ENCODE data around the gene KDM3A. TPM values are rescaled to one million over a fixed set of nuclear protein-coding genes. Genes with fewer than 3 reads are reported as not detected.

KDM3A gene
- total RNA-seq, 1 experiment from 2014 or later = 52.4 TPM

GRCh38 chr2:86468162-86469033, 27.2 kb downstream of the KDM3A start:
- H3K36me3 ChIP-seq (ENCODE audit: control insufficient read depth, insufficient read depth, low read length) = peaks cover 4% of the 10 kb centered on the region
- no peak for DNase-seq
- no peaks in the 10 kb centered on the region for H3K27me3 ChIP-seq (replicated peaks; ENCODE audit: control insufficient read depth, insufficient read depth, low read length)
- H3K9me3 ChIP-seq = no peaks in the 10 kb centered on the region
- no TSS peak for BruUV-seq (replicated peaks)
- POLR2A ChIA-PET = no interaction called here
- Mint-ChIP-seq H3K27me3 (ENCODE audit: insufficient read depth, unreplicated experiment) (no peaks in the 10 kb centered on the region), H3K4me1 (ENCODE audit: low read depth, unreplicated experiment) (no peaks in the 10 kb centered on the region), H3K36me3 (ENCODE audit: insufficient read depth, unreplicated experiment) (peaks cover 23% of the 10 kb centered on the region), H3K4me3 (ENCODE audit: unreplicated experiment) (no peak overlapping the region), H3K27ac (ENCODE audit: unreplicated experiment) (no peak overlapping the region), H3K9me3 (ENCODE audit: unreplicated experiment) (no peaks in the 10 kb centered on the region)
- intact Hi-C loops (cut with micrococcal nuclease; ENCODE audit: unreplicated experiment) = no loop called here
- H3K4me3 ChIP-seq (ENCODE audit: low read depth, low read length) = no peak overlapping the region
- CTCF ChIA-PET = interaction anchor here (0.8 kb wide), 1 partner anchor 72 kb away, joined by 4 read pairs; no protein-coding TSS in a partner anchor
- no peak for TF ChIP-seq CTCF (IDR thresholded peaks at IDR 0.05; ENCODE audit: insufficient read depth in 1 of 2, low read depth in 1 of 2, low read length in 1 of 2, severe bottlenecking in 1 of 2, unreplicated experiment in 1 of 2)
- no peaks in the 10 kb centered on the region for H3K4me1 ChIP-seq

GRCh38 chr2:86470890-86471289, 29.7 kb downstream of the KDM3A start:
- no peak for TF ChIP-seq CTCF (IDR thresholded peaks at IDR 0.05; ENCODE audit: insufficient read depth in 1 of 2, low read depth in 1 of 2, low read length in 1 of 2, severe bottlenecking in 1 of 2, unreplicated experiment in 1 of 2)
- intact Hi-C loops (cut with micrococcal nuclease; ENCODE audit: unreplicated experiment) = no loop called here

GRCh38 chr2:86471637-86472036, 30.5 kb downstream of the KDM3A start:
- H3K9me3 Mint-ChIP-seq (ENCODE audit: unreplicated experiment) = no peaks in the 10 kb centered on the region
- peaks cover 8% of the 10 kb centered on the region for H3K36me3 ChIP-seq (ENCODE audit: control insufficient read depth, insufficient read depth, low read length)
- no peaks in the 10 kb centered on the region for H3K4me1 Mint-ChIP-seq (ENCODE audit: low read depth, unreplicated experiment)

More at GRCh38 chr2:86470890-86471289, 29.7 kb downstream of the KDM3A start:
- peaks cover 14% of the 10 kb centered on the region for H3K36me3 Mint-ChIP-seq (ENCODE audit: insufficient read depth, unreplicated experiment)
- H3K9me3 ChIP-seq = no peaks in the 10 kb centered on the region
- H3K9me3 Mint-ChIP-seq (ENCODE audit: unreplicated experiment) = no peaks in the 10 kb centered on the region
- no peaks in the 10 kb centered on the region for H3K27me3 ChIP-seq (replicated peaks; ENCODE audit: control insufficient read depth, insufficient read depth, low read length)
- DNase-seq = no peak
- H3K4me1 Mint-ChIP-seq (ENCODE audit: low read depth, unreplicated experiment) = no peaks in the 10 kb centered on the region
- ChIA-PET CTCF (no interaction called here), POLR2A (no interaction called here)
- H3K4me3 ChIP-seq (ENCODE audit: low read depth, low read length) = no peak overlapping the region
- H3K27me3 Mint-ChIP-seq (ENCODE audit: insufficient read depth, unreplicated experiment) = no peaks in the 10 kb centered on the region
- peaks cover 7% of the 10 kb centered on the region for H3K36me3 ChIP-seq (ENCODE audit: control insufficient read depth, insufficient read depth, low read length)
- no peaks in the 10 kb centered on the region for H3K4me1 ChIP-seq
- no peak overlapping the region for H3K27ac Mint-ChIP-seq (ENCODE audit: unreplicated experiment)
- H3K4me3 Mint-ChIP-seq (ENCODE audit: unreplicated experiment) = no peak overlapping the region
- no TSS peak for BruUV-seq (replicated peaks)

More at GRCh38 chr2:86471637-86472036, 30.5 kb downstream of the KDM3A start:
- no peak overlapping the region for H3K4me3 ChIP-seq (ENCODE audit: low read depth, low read length)
- ChIA-PET POLR2A (no interaction called here), CTCF (no interaction called here)
- Mint-ChIP-seq H3K36me3 (ENCODE audit: insufficient read depth, unreplicated experiment) (peaks cover 20% of the 10 kb centered on the region), H3K27me3 (ENCODE audit: insufficient read depth, unreplicated experiment) (no peaks in the 10 kb centered on the region), H3K27ac (ENCODE audit: unreplicated experiment) (no peak overlapping the region), H3K4me3 (ENCODE audit: unreplicated experiment) (no peak overlapping the region)
- DNase-seq = no peak
- intact Hi-C loops (cut with micrococcal nuclease; ENCODE audit: unreplicated experiment) = no loop called here
- H3K4me1 ChIP-seq = no peaks in the 10 kb centered on the region
- H3K9me3 ChIP-seq = no peaks in the 10 kb centered on the region
- no peak for TF ChIP-seq CTCF (IDR thresholded peaks at IDR 0.05; ENCODE audit: insufficient read depth in 1 of 2, low read depth in 1 of 2, low read length in 1 of 2, severe bottlenecking in 1 of 2, unreplicated experiment in 1 of 2)
- no TSS peak for BruUV-seq (replicated peaks)
- H3K27me3 ChIP-seq (replicated peaks; ENCODE audit: control insufficient read depth, insufficient read depth, low read length) = no peaks in the 10 kb centered on the region

Data from Caco-2 (cell line).